ENCODE data around the gene C1orf74.

Gene C1orf74

GRCh38 chr1:209733409-209734192 lies 50.8 kb downstream of the C1orf74 start:
- no peak for TF ChIP-seq CTCF (IDR thresholded peaks at IDR 0.05; ENCODE audit: borderline replicate concordance, insufficient read depth, low read depth, low read length)
- H3K4me3 ChIP-seq (ENCODE audit: low read depth, low read length) = no peak overlapping the region

GRCh38 chr1:209732725-209733124 lies 51.6 kb downstream of the C1orf74 start:
- H3K4me3 ChIP-seq (ENCODE audit: low read depth, low read length) = no peak overlapping the region
- no peak for TF ChIP-seq CTCF (IDR thresholded peaks at IDR 0.05; ENCODE audit: borderline replicate concordance, insufficient read depth, low read depth, low read length)

DNA sequence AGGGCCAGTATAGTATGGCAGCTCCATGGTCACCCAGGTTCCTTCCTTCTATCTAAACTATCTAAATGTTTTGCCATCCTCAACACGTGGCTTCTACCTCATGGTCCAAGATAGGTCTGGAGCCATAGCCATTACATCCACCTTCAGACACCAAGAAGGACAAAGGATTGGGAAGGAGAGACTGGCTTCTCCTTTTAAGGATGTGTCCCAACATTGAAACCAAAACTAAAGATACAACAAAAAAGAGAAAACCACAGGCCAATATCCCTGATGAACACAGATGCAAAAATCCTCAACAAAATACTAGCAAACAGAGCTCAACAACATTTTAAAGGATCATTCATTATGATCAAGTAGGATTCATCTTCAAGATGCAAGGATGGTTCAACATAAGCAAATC lies 54.9 kb downstream of the C1orf74 start:
- TF ChIP-seq CTCF (IDR thresholded peaks at IDR 0.05; ENCODE audit: borderline replicate concordance, insufficient read depth, low read depth, low read length) = no peak
- H3K4me3 ChIP-seq (ENCODE audit: low read depth, low read length) = no peak overlapping the region

Measured in GM12875 (cell line).